K562 (cell line): ENCODE measurements around the gene FOXD3. TPM values are rescaled to one million over a fixed set of nuclear protein-coding genes. Genes with fewer than 3 reads are reported as not detected.

ENCODE experiments used
- DDX20 ChIP-seq: fragments of 450-650 bp; IDR thresholded peaks from 2 replicates; pipeline ENCODE4 v1.6.1; 2016; ENCODE audit warnings: missing genetic modification characterization, low read depth, mild to moderate bottlenecking, missing compliant biosample characterization, moderate library complexity
- MGA ChIP-seq: fragments of 450-650 bp; IDR thresholded peaks from 2 replicates; pipeline ENCODE4 v1.6.1; 2016; ENCODE audit warnings: mild to moderate bottlenecking, moderate library complexity
- NR2C1 ChIP-seq, 2 experiments: fragments of 450-650 bp; IDR thresholded peaks; 2 replicates each; pipeline ENCODE4 v1.6.1; 2017; ENCODE audit warnings: mild to moderate bottlenecking in 2 of 2, antibody characterized with exemption in 1 of 2, inconsistent platforms in 1 of 2, missing compliant biosample characterization in 1 of 2, missing genetic modification characterization in 1 of 2
- SMAD4 ChIP-seq: fragments of 250-450 bp; sonication (Bioruptor Pico); conservative IDR thresholded peaks from 2 replicates; pipeline ENCODE4 v1.8.0; 2021; ENCODE audit warnings: inconsistent platforms, mild to moderate bottlenecking, moderate library complexity
- SMARCC2 ChIP-seq: fragments of 450-650 bp; IDR thresholded peaks from 2 replicates; pipeline ENCODE4 v1.6.1; 2017; ENCODE audit warnings: antibody characterized with exemption, moderate library complexity, mild to moderate bottlenecking, low read depth
- polyA plus RNA-seq, 8 experiments: library from polyadenylated mRNA; depleted of rRNA in 4 of 8; stranded (reverse) in 5 of 8; unstranded in 3 of 8; fragments of >200 nt; fragmentation: Nextera tagmentation in 2 of 8; fragmentation: Illumina TruSeq in 1 of 8; extraction: Ambion mirVana in 2 of 8; extraction: Trizol in 1 of 8; gene quantifications; 2 replicates each; pipeline versions ENCODE4 v1.2.1 to v1.2.3, GENCODE V29; 2011 to 2014; ENCODE audit warnings: inconsistent platforms in 1 of 8, missing spikeins in 1 of 8
- total RNA-seq, 7 experiments: library from RNA; depleted of rRNA in 6 of 7; stranded (reverse); fragments of >200 nt in 6 of 7; fragmentation: Illumina TruSeq in 2 of 7; extraction: Trizol in 2 of 7; gene quantifications; 2 replicates each; pipeline versions ENCODE4 v1.2.1 to v1.2.3, GENCODE V29; 2011 to 2021; ENCODE audit warnings: low replicate concordance in 1 of 7
- TF ChIP-seq, protein P1 (sequence below): fragments of 450-650 bp; conservative IDR thresholded peaks from 2 replicates; pipeline ENCODE4 v1.6.1; 2016; ENCODE audit warnings: missing genetic modification characterization, low read depth, mild to moderate bottlenecking, control low read depth, missing compliant biosample characterization
- TF ChIP-seq, protein P2 (sequence below): fragments of 250-450 bp; sonication (Bioruptor Pico); IDR thresholded peaks from 2 replicates; pipeline ENCODE4 v1.4.0; 2020; ENCODE audit warnings: mild to moderate bottlenecking, moderate library complexity
- TF ChIP-seq, protein P3 (sequence below): sonication (generic); formaldehyde crosslinking; IDR thresholded peaks from 2 replicates; pipeline ENCODE4 v1.9.0; 2022; ENCODE audit warnings: mild to moderate bottlenecking, missing genetic modification reagents

The FOXD3 gene
- total and polyA plus RNA-seq, 9 of the 15 experiments (the other 6 are each of a cell fraction or from before 2014, with no cell fraction given): 0.06 to 0.45 (median 0.10) TPM; not detected in 2

- TF ChIP-seq MGA (peak; percentile 56), SMAD4 (CRISPR knock-in tag) (no peak), DDX20 (no peak), SMARCC2 (no peak), NR2C1 (IDR thresholded peaks at IDR 0.05) (no peak), NR2C1 (tag; IDR thresholded peaks at IDR 0.05) (no peak)
- TF ChIP-seq, protein P1, sequence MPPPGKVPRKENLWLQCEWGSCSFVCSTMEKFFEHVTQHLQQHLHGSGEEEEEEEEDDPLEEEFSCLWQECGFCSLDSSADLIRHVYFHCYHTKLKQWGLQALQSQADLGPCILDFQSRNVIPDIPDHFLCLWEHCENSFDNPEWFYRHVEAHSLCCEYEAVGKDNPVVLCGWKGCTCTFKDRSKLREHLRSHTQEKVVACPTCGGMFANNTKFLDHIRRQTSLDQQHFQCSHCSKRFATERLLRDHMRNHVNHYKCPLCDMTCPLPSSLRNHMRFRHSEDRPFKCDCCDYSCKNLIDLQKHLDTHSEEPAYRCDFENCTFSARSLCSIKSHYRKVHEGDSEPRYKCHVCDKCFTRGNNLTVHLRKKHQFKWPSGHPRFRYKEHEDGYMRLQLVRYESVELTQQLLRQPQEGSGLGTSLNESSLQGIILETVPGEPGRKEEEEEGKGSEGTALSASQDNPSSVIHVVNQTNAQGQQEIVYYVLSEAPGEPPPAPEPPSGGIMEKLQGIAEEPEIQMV (tag): peak; percentile 73
- TF ChIP-seq, protein P2, sequence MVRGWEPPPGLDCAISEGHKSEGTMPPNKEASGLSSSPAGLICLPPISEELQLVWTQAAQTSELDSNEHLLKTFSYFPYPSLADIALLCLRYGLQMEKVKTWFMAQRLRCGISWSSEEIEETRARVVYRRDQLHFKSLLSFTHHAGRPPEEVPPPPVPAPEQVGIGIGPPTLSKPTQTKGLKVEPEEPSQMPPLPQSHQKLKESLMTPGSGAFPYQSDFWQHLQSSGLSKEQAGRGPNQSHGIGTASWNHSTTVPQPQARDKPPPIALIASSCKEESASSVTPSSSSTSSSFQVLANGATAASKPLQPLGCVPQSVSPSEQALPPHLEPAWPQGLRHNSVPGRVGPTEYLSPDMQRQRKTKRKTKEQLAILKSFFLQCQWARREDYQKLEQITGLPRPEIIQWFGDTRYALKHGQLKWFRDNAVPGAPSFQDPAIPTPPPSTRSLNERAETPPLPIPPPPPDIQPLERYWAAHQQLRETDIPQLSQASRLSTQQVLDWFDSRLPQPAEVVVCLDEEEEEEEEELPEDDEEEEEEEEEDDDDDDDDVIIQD (CRISPR knock-in tag): no peak
- TF ChIP-seq, protein P3, sequence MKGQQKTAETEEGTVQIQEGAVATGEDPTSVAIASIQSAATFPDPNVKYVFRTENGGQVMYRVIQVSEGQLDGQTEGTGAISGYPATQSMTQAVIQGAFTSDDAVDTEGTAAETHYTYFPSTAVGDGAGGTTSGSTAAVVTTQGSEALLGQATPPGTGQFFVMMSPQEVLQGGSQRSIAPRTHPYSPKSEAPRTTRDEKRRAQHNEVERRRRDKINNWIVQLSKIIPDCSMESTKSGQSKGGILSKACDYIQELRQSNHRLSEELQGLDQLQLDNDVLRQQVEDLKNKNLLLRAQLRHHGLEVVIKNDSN (CRISPR knock-in tag): peak; percentile 96
Measured at GRCh38 chr1:63322114-63322943, at the start of gene FOXD3 (continued).
